Suprapubic skin (tissue), 4 donors: ENCODE measurements around the gene LGALS7B. TPM values are rescaled to one million over a fixed set of nuclear protein-coding genes. Genes with fewer than 3 reads are reported as not detected.
"Not testable (repeated sequence)": the region's sequence is repeated elsewhere in the genome, so short reads cannot be mapped to it uniquely, and the experiment has no call there.

Experiments
- DNase-seq, 2 donors: peaks; one replicate each; pipeline ENCODE4 v3.0.0-alpha.2; 2019; ENCODE audit warnings: low spot score in 2 of 2
- H3K27ac ChIP-seq: fragments of 200-600 bp; sonication (generic); one replicate; pipeline ENCODE4 v1.5.1; 2019
- H3K27me3 ChIP-seq: fragments of 200-600 bp; sonication (generic); one replicate; pipeline ENCODE4 v1.5.1; 2019
- H3K36me3 ChIP-seq: fragments of 200-600 bp; sonication (generic); one replicate; pipeline ENCODE4 v1.5.1; 2019
- H3K4me1 ChIP-seq: fragments of 200-600 bp; sonication (generic); one replicate; pipeline ENCODE4 v1.5.1; 2019
- H3K4me3 ChIP-seq: fragments of 200-600 bp; sonication (generic); one replicate; pipeline ENCODE4 v1.5.1; 2019; ENCODE audit warnings: mild to moderate bottlenecking
- H3K9me3 ChIP-seq: fragments of 200-600 bp; sonication (generic); one replicate; pipeline ENCODE4 v1.5.1; 2019
- EP300 ChIP-seq: sonication (generic); formaldehyde crosslinking; IDR thresholded peaks from one replicate; pipeline ENCODE4 v1.6.1; 2017; ENCODE audit warnings: antibody characterized with exemption
- POLR2A ChIP-seq, 2 donors: fragments of 450-650 bp; IDR thresholded peaks; one replicate each; pipeline ENCODE4 v1.6.1; 2017; ENCODE audit warnings: antibody characterized with exemption in 2 of 2, mild to moderate bottlenecking in 2 of 2, moderate library complexity in 2 of 2
- POLR2AphosphoS5 ChIP-seq, 3 donors: sonication (generic); formaldehyde crosslinking; IDR thresholded peaks; one replicate each; pipeline ENCODE4 v1.6.1; 2017; ENCODE audit warnings: antibody characterized with exemption in 3 of 3
- WGBS: methylation state at CpG from one replicate; pipeline ENCODE4 v1.1.5; 2018; 5-methylcytosine and 5-hydroxymethylcytosine counted together
- total RNA-seq, 4 donors: library from RNA; depleted of rRNA; stranded (reverse); fragments of >200 nt; gene quantifications; one replicate each; pipeline ENCODE4 v1.1.0, GENCODE V29; 2016
- TF ChIP-seq, protein P1 (sequence below), 2 donors: fragments of 200-600 bp in 1 of 2; fragments of 450-650 bp in 1 of 2; sonication (generic) in 1 of 2; IDR thresholded peaks; one replicate each; pipeline ENCODE4 v1.5.1; 2016 to 2019; ENCODE audit warnings: antibody characterized with exemption in 2 of 2, mild to moderate bottlenecking in 1 of 2, moderate library complexity in 1 of 2

Gene LGALS7B
- total RNA-seq, 4 donors from 2014 or later, result 1,712 to 6,564 (median 4,773) TPM

DNA sequence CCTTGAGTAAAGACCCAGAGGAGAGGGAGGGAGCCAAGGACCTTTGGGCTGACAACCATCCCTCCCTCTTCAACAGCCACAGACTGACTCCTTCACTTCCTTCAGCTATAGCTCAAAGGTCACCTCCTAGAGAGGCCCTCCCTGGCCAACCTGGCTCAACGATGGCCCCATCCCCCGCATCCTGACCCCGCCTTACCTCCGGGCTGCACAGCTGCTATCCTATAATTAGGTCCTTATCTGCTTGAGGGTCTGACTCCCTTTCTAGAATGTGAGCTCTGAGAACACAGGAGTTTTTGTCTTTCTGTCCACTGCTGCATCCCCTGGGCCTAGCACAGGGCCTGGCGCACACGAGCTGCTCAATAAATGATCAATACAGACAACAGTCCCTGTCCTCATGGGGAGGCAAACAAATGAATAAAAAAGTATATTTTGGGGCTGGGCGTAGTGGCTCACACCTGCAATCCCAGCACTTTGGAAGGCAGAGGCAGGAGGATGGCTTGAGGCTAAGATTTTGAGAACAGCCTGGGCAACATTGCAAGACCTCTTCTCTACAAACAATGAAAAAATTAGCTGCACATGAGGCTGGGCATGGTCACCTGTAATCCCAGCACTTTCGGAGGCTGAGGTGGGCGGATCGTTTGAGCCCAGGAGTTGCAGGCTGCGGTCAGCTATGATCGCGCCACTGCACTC is 30.4 kb downstream of the LGALS7B start:
- TF ChIP-seq POLR2A (IDR thresholded peaks at IDR 0.05), result no peak
- no peak for TF ChIP-seq POLR2AphosphoS5 (IDR thresholded peaks at IDR 0.05)
- TF ChIP-seq, protein P1, sequence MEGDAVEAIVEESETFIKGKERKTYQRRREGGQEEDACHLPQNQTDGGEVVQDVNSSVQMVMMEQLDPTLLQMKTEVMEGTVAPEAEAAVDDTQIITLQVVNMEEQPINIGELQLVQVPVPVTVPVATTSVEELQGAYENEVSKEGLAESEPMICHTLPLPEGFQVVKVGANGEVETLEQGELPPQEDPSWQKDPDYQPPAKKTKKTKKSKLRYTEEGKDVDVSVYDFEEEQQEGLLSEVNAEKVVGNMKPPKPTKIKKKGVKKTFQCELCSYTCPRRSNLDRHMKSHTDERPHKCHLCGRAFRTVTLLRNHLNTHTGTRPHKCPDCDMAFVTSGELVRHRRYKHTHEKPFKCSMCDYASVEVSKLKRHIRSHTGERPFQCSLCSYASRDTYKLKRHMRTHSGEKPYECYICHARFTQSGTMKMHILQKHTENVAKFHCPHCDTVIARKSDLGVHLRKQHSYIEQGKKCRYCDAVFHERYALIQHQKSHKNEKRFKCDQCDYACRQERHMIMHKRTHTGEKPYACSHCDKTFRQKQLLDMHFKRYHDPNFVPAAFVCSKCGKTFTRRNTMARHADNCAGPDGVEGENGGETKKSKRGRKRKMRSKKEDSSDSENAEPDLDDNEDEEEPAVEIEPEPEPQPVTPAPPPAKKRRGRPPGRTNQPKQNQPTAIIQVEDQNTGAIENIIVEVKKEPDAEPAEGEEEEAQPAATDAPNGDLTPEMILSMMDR (IDR thresholded peaks at IDR 0.05), result no peak
- no peak for TF ChIP-seq EP300
- no peak for DNase-seq
- Histone ChIP-seq H3K27ac (no peak overlapping the region), H3K4me3 (no peak overlapping the region), H3K27me3 (no peaks in the 10 kb centered on the region), H3K9me3 (no peaks in the 10 kb centered on the region), H3K36me3 (peaks cover 72% of the 10 kb centered on the region), H3K4me1 (no peaks in the 10 kb centered on the region)
- 88% methylated on average over 13 of the region's 13 CpGs for WGBS

DNA sequence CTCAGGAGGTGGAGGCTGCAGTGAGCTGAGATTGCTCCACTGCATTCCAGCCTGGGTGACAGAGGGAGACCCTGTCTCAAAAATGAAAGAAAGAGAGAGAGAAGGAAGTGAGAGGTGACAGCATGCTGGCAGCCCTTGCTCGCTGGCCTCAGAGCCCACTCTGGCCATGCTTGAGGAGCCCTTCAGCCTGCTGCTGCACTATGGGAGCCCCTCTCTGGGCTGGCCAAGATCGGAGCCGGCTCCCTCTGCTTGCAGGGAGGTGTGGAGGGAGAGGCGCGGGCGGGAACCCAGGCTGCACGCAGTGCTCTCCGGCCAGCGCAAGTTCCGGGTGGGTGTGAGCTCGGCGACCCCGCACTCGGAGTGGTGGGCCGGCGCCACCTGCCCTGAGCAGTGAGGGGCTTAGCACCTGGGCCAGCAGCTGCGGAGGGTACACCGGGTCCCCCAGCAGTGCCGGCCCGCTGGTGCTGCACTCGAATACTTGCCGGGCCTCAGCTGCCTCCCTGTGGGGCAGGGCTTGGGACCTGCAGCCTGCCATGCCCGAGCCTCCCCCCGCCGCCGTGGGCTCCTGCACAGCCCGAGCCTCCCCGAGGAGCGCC is 32.3 kb downstream of the LGALS7B start:
- H3K27me3 ChIP-seq, result not testable (repeated sequence)

DNA sequence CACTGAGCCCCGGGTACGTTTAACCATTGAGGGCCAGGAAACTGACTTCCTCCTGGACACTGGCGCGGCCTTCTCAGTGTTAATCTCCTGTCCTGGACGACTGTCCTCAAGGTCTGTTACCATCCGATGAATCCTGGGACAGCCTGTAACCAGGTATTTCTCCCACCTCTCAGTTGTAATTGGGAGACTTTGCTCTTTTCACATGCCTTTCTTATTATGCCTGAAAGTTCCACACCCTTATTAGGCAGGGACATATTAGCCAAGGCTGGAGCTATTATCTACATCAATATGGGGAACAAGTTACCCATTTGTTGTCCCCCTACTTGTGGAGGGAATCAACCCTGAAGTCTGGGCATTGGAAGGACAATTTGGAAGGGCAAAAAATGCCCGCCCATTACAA is 36.9 kb downstream of the LGALS7B start:
- H3K36me3 ChIP-seq, result peaks cover 50% of the 10 kb centered on the region
- not testable (repeated sequence) for H3K4me3 ChIP-seq, H3K9me3 ChIP-seq, H3K27ac ChIP-seq, H3K27me3 ChIP-seq, DNase-seq
- peaks cover 17% of the 10 kb centered on the region for H3K4me1 ChIP-seq
- WGBS, result 95% methylated on average over 5 of the region's 7 CpGs

More for the DNA sequence above, 32.3 kb downstream of the LGALS7B start:
- not testable (repeated sequence) for H3K4me3 ChIP-seq, DNase-seq, H3K9me3 ChIP-seq, H3K4me1 ChIP-seq, H3K27ac ChIP-seq
- peaks cover 53% of the 10 kb centered on the region for H3K36me3 ChIP-seq
- WGBS, result over 99% methylated on average over 14 of the region's 29 CpGs

DNA sequence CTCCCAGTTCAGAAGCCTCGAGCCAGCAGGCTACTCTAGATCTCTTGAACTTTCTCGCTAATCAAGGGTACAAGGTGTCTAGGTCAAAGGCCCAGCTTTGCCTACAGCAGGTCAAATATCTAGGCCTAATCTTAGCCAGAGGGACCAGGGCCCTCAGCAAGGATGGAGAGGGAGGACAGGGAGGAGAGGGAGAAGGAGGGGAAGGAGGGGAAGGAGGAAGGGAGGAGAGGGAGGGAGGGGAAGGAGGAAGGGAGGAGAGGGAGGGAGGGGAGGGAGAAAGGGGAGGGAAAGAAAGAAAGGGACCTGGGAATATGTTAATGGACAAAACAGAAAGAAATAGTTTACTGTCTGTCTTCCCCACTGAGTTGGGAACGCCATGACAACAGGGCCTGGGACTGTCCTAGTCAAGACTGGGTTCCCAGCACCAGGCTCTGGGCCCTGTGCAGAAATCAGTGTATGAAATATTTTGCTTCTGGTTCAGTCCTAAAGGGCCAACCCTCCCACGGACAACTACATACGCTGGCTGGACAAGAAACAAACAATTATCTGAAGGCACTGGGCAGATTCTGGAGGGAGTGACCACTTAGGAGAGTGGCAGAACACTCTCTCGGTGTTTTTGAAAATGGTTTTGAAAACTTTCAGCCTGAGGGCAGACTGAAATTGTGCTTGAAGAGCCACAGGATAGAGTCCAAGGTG is 38.0 kb downstream of the LGALS7B start:
- Histone ChIP-seq H3K4me1 (peaks cover 22% of the 10 kb centered on the region), H3K36me3 (peaks cover 41% of the 10 kb centered on the region), H3K27ac (no peak overlapping the region), H3K4me3 (no peak overlapping the region), H3K9me3 (no peaks in the 10 kb centered on the region), H3K27me3 (no peaks in the 10 kb centered on the region)
- WGBS, result 68% methylated on average over 6 of the region's 6 CpGs
- no peak for DNase-seq
- TF ChIP-seq POLR2A (IDR thresholded peaks at IDR 0.05) (no peak), POLR2AphosphoS5 (IDR thresholded peaks at IDR 0.05) (no peak)
- TF ChIP-seq, protein P1 (IDR thresholded peaks at IDR 0.05), result no peak

DNA sequence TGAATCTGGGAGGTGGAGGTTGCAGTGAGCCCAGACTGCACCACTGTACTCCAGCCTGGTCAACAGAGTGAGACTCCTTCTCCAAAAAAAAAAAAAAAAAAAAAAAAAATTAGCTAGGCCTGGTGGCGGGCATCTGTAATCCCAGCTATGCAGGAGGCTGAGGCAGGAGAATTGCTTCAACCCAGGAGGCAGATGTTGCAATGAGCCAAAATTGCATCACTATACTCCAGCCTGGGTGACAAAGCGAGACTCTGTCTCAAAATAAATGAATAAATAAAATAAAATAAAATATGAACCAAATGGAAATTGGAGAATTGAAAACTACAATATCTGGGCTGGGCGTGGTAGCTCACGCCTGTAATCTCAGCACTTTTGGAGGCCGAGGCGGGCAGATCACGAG is 40.2 kb downstream of the LGALS7B start:
- H3K4me1 ChIP-seq, result peaks cover 31% of the 10 kb centered on the region
- DNase-seq, H3K4me3 ChIP-seq, H3K27ac ChIP-seq, H3K27me3 ChIP-seq, H3K9me3 ChIP-seq: not testable (repeated sequence)
- peaks cover 28% of the 10 kb centered on the region for H3K36me3 ChIP-seq
- WGBS, result 92% methylated on average over 7 of the region's 7 CpGs

DNA sequence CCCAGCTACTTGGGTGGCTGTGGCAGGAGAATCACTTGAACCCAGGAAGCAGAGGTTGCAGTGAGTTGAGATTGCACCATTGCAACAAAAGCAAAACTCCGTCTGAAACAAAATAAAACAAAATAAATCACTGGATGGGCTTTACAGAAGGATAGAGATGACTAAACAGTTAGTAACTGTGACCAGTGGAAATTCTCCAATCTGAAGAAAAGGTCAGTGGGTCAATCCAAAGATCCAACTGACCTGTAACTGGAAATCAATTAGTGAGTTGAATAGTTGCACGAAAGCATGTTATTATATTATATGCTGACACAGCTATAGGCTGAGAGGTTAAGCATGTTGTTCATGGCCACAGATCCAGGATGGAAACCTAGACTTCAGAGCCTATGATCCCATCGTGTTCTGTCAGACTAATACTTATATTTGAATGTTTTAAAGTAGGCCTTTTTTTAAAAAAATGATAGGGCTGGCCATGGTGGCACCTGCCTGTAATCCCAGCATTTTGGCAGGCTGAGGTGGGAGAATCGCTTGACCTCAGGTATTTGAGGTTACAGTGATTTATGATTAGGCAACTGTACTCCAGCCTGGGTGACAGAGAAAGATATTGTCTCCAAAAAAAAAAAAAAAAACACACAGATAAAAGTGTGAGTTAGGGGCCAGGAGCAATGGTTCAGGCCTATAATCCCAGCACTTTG is 41.2 kb downstream of the LGALS7B start:
- no peak for TF ChIP-seq EP300
- no peak for TF ChIP-seq POLR2AphosphoS5 (IDR thresholded peaks at IDR 0.05)
- TF ChIP-seq, protein P1 (IDR thresholded peaks at IDR 0.05), result no peak
- TF ChIP-seq POLR2A (IDR thresholded peaks at IDR 0.05), result no peak

More for the DNA sequence above, 41.2 kb downstream of the LGALS7B start:
- Histone ChIP-seq H3K27ac (no peak overlapping the region), H3K27me3 (no peaks in the 10 kb centered on the region), H3K9me3 (no peaks in the 10 kb centered on the region), H3K4me3 (no peak overlapping the region), H3K4me1 (peaks cover 36% of the 10 kb centered on the region), H3K36me3 (peaks cover 28% of the 10 kb centered on the region)
- no peak for DNase-seq
- WGBS, result 75% methylated on average over 4 of the region's 4 CpGs
